Astrocyte (in vitro differentiated cells and primary cell): ENCODE results near the gene ZNF784.

ENCODE experiments used
- EZH2 ChIP-seq: IDR thresholded peaks from 2 replicates; pipeline ENCODE4 v1.6.1; 2012; ENCODE audit warnings: mild to moderate bottlenecking, low read length, inconsistent platforms; ENCODE audit not compliant: insufficient read depth
- TF ChIP-seq, protein P1 (sequence below): IDR thresholded peaks from 2 replicates; pipeline ENCODE4 v1.5.1; 2011; ENCODE audit warnings: low read depth, mild to moderate bottlenecking, inconsistent platforms, low read length, moderate library complexity; ENCODE audit not compliant: insufficient read depth

GRCh38 chr19:55606817-55607216 is 17.5 kb downstream of the ZNF784 start:
- TF ChIP-seq, protein P1, sequence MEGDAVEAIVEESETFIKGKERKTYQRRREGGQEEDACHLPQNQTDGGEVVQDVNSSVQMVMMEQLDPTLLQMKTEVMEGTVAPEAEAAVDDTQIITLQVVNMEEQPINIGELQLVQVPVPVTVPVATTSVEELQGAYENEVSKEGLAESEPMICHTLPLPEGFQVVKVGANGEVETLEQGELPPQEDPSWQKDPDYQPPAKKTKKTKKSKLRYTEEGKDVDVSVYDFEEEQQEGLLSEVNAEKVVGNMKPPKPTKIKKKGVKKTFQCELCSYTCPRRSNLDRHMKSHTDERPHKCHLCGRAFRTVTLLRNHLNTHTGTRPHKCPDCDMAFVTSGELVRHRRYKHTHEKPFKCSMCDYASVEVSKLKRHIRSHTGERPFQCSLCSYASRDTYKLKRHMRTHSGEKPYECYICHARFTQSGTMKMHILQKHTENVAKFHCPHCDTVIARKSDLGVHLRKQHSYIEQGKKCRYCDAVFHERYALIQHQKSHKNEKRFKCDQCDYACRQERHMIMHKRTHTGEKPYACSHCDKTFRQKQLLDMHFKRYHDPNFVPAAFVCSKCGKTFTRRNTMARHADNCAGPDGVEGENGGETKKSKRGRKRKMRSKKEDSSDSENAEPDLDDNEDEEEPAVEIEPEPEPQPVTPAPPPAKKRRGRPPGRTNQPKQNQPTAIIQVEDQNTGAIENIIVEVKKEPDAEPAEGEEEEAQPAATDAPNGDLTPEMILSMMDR, result no peak
- TF ChIP-seq EZH2, result no peak
